Heart right ventricle (tissue), 16 donors: ENCODE data around the gene MAPK11. TPM values are rescaled to one million over a fixed set of nuclear protein-coding genes. Genes with fewer than 3 reads are reported as not detected.

Source experiments
- ATAC-seq, 8 donors: fragments of 200-7000 bp; cut with Tn5 transposase; one replicate each; pipeline ENCODE4 v1.9.1; 2020; ENCODE audit warnings: mild to moderate bottlenecking in 8 of 8, moderate library complexity in 8 of 8, moderate number of reproducible peaks in 1 of 8
- DNase-seq, 2 donors: peaks; one replicate each; pipeline ENCODE4 v3.0.0-alpha.2; 2020
- H3K27ac ChIP-seq, 10 donors: fragments of 200-600 bp; sonication (generic) in 2 of 10; one replicate each; pipeline versions ENCODE4 v1.5.0 to v1.8.0; 2020 to 2022; ENCODE audit warnings: mild to moderate bottlenecking in 3 of 10
- H3K27me3 ChIP-seq, 7 donors: fragments of 200-600 bp; one replicate each; pipeline ENCODE4 v1.8.0; 2021 to 2022; ENCODE audit warnings: mild to moderate bottlenecking in 2 of 7
- H3K36me3 ChIP-seq, 9 donors: fragments of 200-600 bp; sonication (generic) in 1 of 9; one replicate each; pipeline versions ENCODE4 v1.5.0 to v1.8.0; 2020 to 2022; ENCODE audit warnings: mild to moderate bottlenecking in 2 of 9
- H3K4me1 ChIP-seq, 9 donors: fragments of 200-600 bp; sonication (generic) in 1 of 9; one replicate each; pipeline versions ENCODE4 v1.5.0 to v1.8.0; 2020 to 2022; ENCODE audit warnings: mild to moderate bottlenecking in 4 of 9
- H3K4me3 ChIP-seq, 10 donors: fragments of 200-600 bp; sonication (generic) in 2 of 10; one replicate each; pipeline versions ENCODE4 v1.5.0 to v1.8.0; 2020 to 2022; ENCODE audit warnings: mild to moderate bottlenecking in 7 of 10, moderate library complexity in 2 of 10
- H3K9me3 ChIP-seq, 11 donors: fragments of 200-600 bp in 10 of 11; sonication (generic) in 2 of 11; one replicate each; pipeline versions ENCODE4 v1.5.0 to v1.8.0; 2013 to 2022; ENCODE audit warnings: mild to moderate bottlenecking in 2 of 11, control low read depth in 1 of 11, moderate library complexity in 1 of 11
- WGBS, 2 donors: extraction: QIAGEN DNeasy Blood & Tissue Kit; methylation state at CpG; one replicate each; pipeline ENCODE4 v1.1.7; 2013; ENCODE audit warnings: inconsistent platforms in 1 of 2; 5-methylcytosine and 5-hydroxymethylcytosine counted together
- intact Hi-C, 10 donors: fragments of 100-400 bp; cut with DNase I; formaldehyde crosslinking; loops; one replicate each; pipeline versions ENCODE4 v1.11.1 to v1.14.2; 2022
- polyA plus RNA-seq, 2 donors: library from polyadenylated mRNA; stranded (reverse); fragments of 200-250 nt; gene quantifications; one replicate each; pipeline ENCODE4 v1.2.3, GENCODE V29; 2013
- total RNA-seq, 10 donors: library from RNA; stranded (reverse); fragmentation: NEBNext Ultra II Directional in 3 of 10; extraction: Animal tissue kit (Norgen Biotek cat#: 25700) in 3 of 10; gene quantifications; one replicate each; pipeline versions ENCODE4 v1.2.1 to v1.2.4, GENCODE V29; 2021 to 2023
- TF ChIP-seq, protein P1 (sequence below), 9 donors: fragments of 200-600 bp; sonication (generic) in 2 of 9; IDR thresholded peaks; one replicate each; pipeline versions ENCODE4 v1.5.0 to v1.8.0; 2021 to 2022; ENCODE audit warnings: antibody characterized with exemption in 9 of 9, mild to moderate bottlenecking in 5 of 9, moderate library complexity in 1 of 9
- donor health status: Arrhythmogenic right ventricular cardiomyopathy.
- donor health status: ischemic (EF 13 %, LVEDD 7.1; RV severe dilation, severe dysfunction).
- donor health status: healthy with polysubstance abuse.
- donor health status: DM: no; HTN: yes; CAD: no.
- donor health status: DM: no; HTN: no; CAD: no.
- donor health status: ischemic (EF 25% LVEDD 6.9; RV normal size, moderate dysfunction).
- donor health status: ischemic (EF 25% LVEDD 5.7; RV mildly dilated, moderate dysfunction).
- donor health status: healthy.
- donor health status: DM: yes; HTN: yes; CAD: no.
- donor health status: Ischemic cardiomyopathy.
- donor health status: ischemic (EF 35%, LVEDD 5.7; RV mildly dilated, moderate dysfunction).
- donor health status: nonischemic (EF 11% LVEDD 7.7; RV severe dilation, severe dysfunction).
- donor health status: DM: yes; HTN: yes; CAD: no.
- donor health status: PGD.
- donor health status: ischemic (EF 29% LVEDD 5.4; RV normal size, mild dysfunction).
- donor health status: nonischemic (EF 23%, LVEDD 6.1; RV moderate dilation, normal function).

Gene MAPK11
- total and polyA plus RNA-seq, 12 donors = 4.3 to 18.0 (median 7.2) TPM

DNA sequence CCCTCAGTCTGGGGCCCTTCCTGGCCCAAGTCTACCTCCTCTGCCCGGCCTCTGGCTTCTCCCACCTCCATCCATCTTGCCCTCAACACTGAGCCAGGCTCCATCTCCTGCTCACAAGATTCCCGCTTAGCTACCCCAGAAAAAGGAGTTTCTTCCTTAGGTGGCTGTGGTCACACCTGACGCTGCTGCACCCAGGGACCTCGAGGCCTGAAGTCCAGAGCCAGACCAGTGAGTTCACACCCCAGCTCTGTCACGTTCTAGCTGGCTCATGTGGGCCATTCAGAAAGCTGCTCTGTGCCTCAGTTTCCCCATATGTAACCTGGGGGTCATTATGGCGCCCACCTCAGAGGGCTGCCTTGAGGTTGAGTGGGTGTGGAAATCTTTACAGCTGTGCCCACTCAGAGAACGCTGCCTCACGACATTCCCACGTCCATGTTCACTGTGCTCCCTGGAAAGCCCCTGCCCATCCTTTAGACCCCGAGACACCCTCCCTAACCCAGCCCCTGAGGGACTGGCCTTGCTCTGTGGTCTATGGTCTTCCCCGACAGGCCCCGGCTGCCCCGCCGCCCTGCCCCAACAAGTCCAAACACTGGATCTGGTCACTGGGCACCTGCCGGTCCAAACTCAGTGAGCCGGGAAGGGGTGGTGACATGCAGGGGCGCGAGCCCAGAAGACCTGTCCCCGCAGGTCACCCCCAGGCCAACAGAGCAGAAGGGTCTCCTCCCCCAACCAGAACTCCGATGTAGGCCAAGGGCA, 27.5 kb upstream of the MAPK11 start:
- intact Hi-C loops = no loop called here
- WGBS, 2 donors = 86 to 87% methylated on average over 20 of the region's 20 CpGs
- ATAC-seq (no peak), DNase-seq (no peak)
- H3K36me3 ChIP-seq = peaks cover 0 to 18% (median 0%) of the 10 kb centered on the region in 9 donors
- H3K27me3 ChIP-seq = peaks cover 0 to 26% (median 0%) of the 10 kb centered on the region in 7 donors
- TF ChIP-seq, protein P1, sequence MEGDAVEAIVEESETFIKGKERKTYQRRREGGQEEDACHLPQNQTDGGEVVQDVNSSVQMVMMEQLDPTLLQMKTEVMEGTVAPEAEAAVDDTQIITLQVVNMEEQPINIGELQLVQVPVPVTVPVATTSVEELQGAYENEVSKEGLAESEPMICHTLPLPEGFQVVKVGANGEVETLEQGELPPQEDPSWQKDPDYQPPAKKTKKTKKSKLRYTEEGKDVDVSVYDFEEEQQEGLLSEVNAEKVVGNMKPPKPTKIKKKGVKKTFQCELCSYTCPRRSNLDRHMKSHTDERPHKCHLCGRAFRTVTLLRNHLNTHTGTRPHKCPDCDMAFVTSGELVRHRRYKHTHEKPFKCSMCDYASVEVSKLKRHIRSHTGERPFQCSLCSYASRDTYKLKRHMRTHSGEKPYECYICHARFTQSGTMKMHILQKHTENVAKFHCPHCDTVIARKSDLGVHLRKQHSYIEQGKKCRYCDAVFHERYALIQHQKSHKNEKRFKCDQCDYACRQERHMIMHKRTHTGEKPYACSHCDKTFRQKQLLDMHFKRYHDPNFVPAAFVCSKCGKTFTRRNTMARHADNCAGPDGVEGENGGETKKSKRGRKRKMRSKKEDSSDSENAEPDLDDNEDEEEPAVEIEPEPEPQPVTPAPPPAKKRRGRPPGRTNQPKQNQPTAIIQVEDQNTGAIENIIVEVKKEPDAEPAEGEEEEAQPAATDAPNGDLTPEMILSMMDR (IDR thresholded peaks at IDR 0.05) = no peak
- H3K9me3 ChIP-seq = no peaks in the 10 kb centered on the region
- no peak overlapping the region for H3K4me3 ChIP-seq
- H3K4me1 ChIP-seq = peaks cover 67 to 100% (median 84%) of the 10 kb centered on the region in 9 donors
- H3K27ac ChIP-seq = peak overlapping the region in 8 of 10 donors; percentile 15 to 81 (median 52)

DNA sequence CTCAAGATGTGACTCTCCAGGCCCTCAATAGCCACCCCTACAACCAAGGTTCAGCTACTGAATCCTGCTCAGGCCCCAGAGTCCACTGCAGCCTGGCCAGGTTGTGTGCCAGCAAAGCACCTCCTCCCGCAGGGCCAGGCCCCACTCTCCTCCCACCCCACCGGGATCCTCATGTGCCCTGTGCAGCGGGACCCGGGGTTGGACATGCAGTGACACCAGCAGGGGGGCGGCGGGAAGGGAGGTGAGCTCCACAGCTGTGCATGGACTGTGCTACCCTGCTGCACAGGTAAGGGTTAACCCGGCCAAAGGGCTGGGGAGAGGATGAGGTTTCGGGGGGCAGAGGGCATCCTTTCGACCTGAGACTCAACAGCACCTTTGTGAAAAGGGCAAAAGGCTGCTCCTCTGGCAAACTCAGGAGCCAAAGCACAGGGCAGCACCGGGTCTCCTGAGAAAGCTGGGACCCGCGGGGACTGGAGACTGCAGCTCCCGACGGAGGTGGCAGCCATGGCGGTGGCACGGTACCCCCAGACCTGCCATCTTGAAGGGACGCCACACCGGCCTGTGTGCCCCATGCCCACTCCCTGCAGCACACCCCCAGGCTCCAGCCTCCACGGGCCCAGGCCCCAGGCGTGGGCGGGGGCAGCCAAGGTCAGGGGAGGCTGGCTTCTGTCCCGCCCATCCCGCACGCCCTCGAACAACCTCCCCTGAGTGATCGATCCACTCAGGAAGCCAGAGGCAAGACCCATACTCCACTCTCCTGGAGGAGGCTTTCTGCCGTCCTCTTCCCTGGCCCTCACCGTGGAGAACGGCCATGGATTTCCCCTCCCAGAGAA, 26.7 kb upstream of the MAPK11 start:
- Histone ChIP-seq H3K36me3 (peaks cover 0 to 25% (median 0%) of the 10 kb centered on the region in 9 donors), H3K9me3 (no peaks in the 10 kb centered on the region), H3K27me3 (peaks cover 0 to 26% (median 0%) of the 10 kb centered on the region in 7 donors), H3K27ac (peak overlapping the region in 8 of 10 donors; percentile 15 to 76 (median 40)), H3K4me3 (no peak overlapping the region), H3K4me1 (peaks cover 64 to 99% (median 81%) of the 10 kb centered on the region in 9 donors)
- TF ChIP-seq, protein P1 (IDR thresholded peaks at IDR 0.05) = no peak
- intact Hi-C loops = no loop called here
- no peak for DNase-seq
- WGBS, 2 donors = 56% methylated on average over 29 of the region's 29 CpGs
- ATAC-seq = peak in 1 of 8 donors; percentile 6

DNA sequence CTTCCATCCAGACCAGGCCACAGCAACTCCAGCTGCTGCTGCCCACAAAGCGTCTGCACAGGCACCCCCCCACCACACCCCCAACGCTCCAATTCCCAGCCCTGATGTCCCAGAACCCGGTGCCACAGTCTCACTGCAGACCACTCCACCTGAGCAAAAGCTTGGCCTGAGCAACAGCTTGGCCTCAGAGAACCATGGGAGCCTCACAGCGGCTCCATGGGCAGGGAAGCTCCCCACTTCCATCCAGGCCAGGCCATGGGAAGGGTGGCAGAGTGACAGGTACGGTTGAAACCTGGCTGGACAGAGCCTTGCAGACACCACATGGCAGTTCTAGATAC, 24.1 kb upstream of the MAPK11 start:
- Histone ChIP-seq H3K36me3 (peaks cover 0 to 41% (median 10%) of the 10 kb centered on the region in 9 donors), H3K4me3 (peak overlapping the region in 6 of 10 donors; percentile 31 to 44 (median 38)), H3K27ac (peak overlapping the region; percentile 39 to 96 (median 90)), H3K9me3 (no peaks in the 10 kb centered on the region), H3K27me3 (peaks cover 0 to 12% (median 0%) of the 10 kb centered on the region in 7 donors), H3K4me1 (peaks cover 43 to 75% (median 55%) of the 10 kb centered on the region in 9 donors)
- DNase-seq (no peak), ATAC-seq (no peak)
- 32 to 33% methylated on average over 5 of the region's 5 CpGs for WGBS, 2 donors
- intact Hi-C loops = loop anchor here in 2 of 10 donors (5.0 kb wide), 1 partner anchor 33 kb away; the partner anchor contains the start of gene DENND6B (in 2 of the 2)
- TF ChIP-seq, protein P1 (IDR thresholded peaks at IDR 0.05) = no peak
